HepG2 (cell line): ENCODE results near the gene PDE6H. TPM values are rescaled to one million over a fixed set of nuclear protein-coding genes. Genes with fewer than 3 reads are reported as not detected.

ENCODE experiments used
- ATAC-seq: fragments of 200-7000 bp; cut with Tn5 transposase; 3 replicates; pipeline ENCODE4 v1.9.1; 2020; ENCODE audit warnings: mild to moderate bottlenecking, moderate library complexity
- BruUV-seq: library from RNA; stranded (reverse); fragments of 400-500 nt; replicated peaks from 2 replicates; lab custom pipeline; 2021; lab: Mats Ljungman, UMichigan
- CTCF ChIA-PET: fragments of 300-600 bp; formaldehyde crosslinking; extraction: SDS; loops from one replicate; lab custom pipeline; 2021; ENCODE audit warnings: low total read pairs, inconsistent platforms, low intra/inter-chr PET ratio; lab: Yijun Ruan, JAX
- POLR2A ChIA-PET: fragments of 350-600 bp; sonication (Branson Sonifier 250); formaldehyde crosslinking; loops from one replicate; lab custom pipeline; 2020; ENCODE audit warnings: antibody characterized with exemption, inconsistent platforms; lab: Yijun Ruan, JAX
- DNase-seq: peaks from one replicate; pipeline ENCODE4 v3.0.0-alpha.2; 2015; ENCODE audit warnings: low spot score
- FAIRE-seq: peaks from 3 replicates; lab custom pipeline; 2011; peaks lifted over from hg19 to GRCh38; lab: Jason Lieb, UNC
- H2AFZ ChIP-seq: one replicate; pipeline ENCODE4 v1.6.1; 2011; ENCODE audit warnings: low read length, inconsistent platforms
- H3K27ac ChIP-seq: fragments of 300-600 bp; 3 replicates; pipeline ENCODE4 v1.8.0; 2011; ENCODE audit warnings: mixed run types, mild to moderate bottlenecking, mixed read lengths, low read length, inconsistent platforms; ENCODE audit not compliant: insufficient read depth; ENCODE audit errors: extremely low read length
- H3K27me3 ChIP-seq, 2 experiments: fragments of 200-600 bp in 1 of 2; 2 replicates in 1 of 2; 3 replicates in 1 of 2; pipeline versions ENCODE4 v1.6.0 to v1.8.0; 2011; ENCODE audit warnings: low read length in 2 of 2, mild to moderate bottlenecking in 2 of 2, moderate library complexity in 2 of 2, inconsistent platforms in 1 of 2; ENCODE audit not compliant: insufficient read depth in 2 of 2, control insufficient read depth in 1 of 2
- H3K36me3 ChIP-seq, 2 experiments: fragments of 200-600 bp in 1 of 2; replicated peaks in 1 of 2; 2 replicates in 1 of 2; 3 replicates in 1 of 2; pipeline versions ENCODE4 v1.5.1 to v1.8.0; 2011; ENCODE audit warnings: low read length in 2 of 2, inconsistent platforms in 1 of 2; ENCODE audit not compliant: insufficient read depth in 2 of 2, control insufficient read depth in 1 of 2
- H3K4me1 ChIP-seq: 2 replicates; pipeline ENCODE4 v1.5.1; 2012; ENCODE audit warnings: low read length, inconsistent platforms; ENCODE audit not compliant: insufficient read depth
- H3K4me2 ChIP-seq: 2 replicates; pipeline ENCODE4 v1.6.0; 2011; ENCODE audit warnings: low read depth, low read length, inconsistent platforms
- H3K4me3 ChIP-seq, 3 experiments: fragments of 200-600 bp in 1 of 3; sonication (generic), shearing (Covaris generic) in 1 of 3; replicated peaks in 1 of 3; 2 replicates each; pipeline ENCODE4 v1.5.1; 2011 to 2016; ENCODE audit warnings: low read length in 3 of 3, inconsistent platforms in 2 of 3, low read depth in 2 of 3, mild to moderate bottlenecking in 2 of 3, control low read depth in 1 of 3, mixed read lengths in 1 of 3; ENCODE audit not compliant: insufficient read depth in 1 of 3
- H3K79me2 ChIP-seq: one replicate; pipeline ENCODE4 v1.6.1; 2011; ENCODE audit warnings: low read length, inconsistent platforms; ENCODE audit not compliant: insufficient read depth
- H3K9ac ChIP-seq: 2 replicates; pipeline ENCODE4 v1.6.0; 2011; ENCODE audit warnings: mild to moderate bottlenecking, low read depth, low read length, inconsistent platforms; ENCODE audit not compliant: insufficient read depth
- H3K9me3 ChIP-seq: 2 replicates; pipeline ENCODE4 v1.5.1; 2012; ENCODE audit warnings: mild to moderate bottlenecking, low read length
- H4K20me1 ChIP-seq: 2 replicates; pipeline ENCODE4 v1.6.0; 2011; ENCODE audit warnings: inconsistent platforms, mild to moderate bottlenecking, low read length, moderate library complexity; ENCODE audit not compliant: insufficient read depth
- CREB1 ChIP-seq, 2 experiments: fragments of 450-650 bp in 1 of 2; IDR thresholded peaks; 2 replicates each; pipeline ENCODE4 v1.6.1; 2016 to 2017; ENCODE audit warnings: control low read depth in 1 of 2, mild to moderate bottlenecking in 1 of 2, missing compliant biosample characterization in 1 of 2, missing genetic modification characterization in 1 of 2
- DRAP1 ChIP-seq: IDR thresholded peaks from 2 replicates; pipeline ENCODE4 v1.6.1; 2016; ENCODE audit warnings: missing genetic modification reagents, missing compliant biosample characterization
- KLF6 ChIP-seq: IDR thresholded peaks from 2 replicates; pipeline ENCODE4 v1.8.0; 2016; ENCODE audit warnings: missing biosample characterization, missing genetic modification reagents
- PHF5A ChIP-seq: IDR thresholded peaks from one replicate; pipeline ENCODE4 v1.6.1; 2018; ENCODE audit warnings: low read depth, missing genetic modification reagents; ENCODE audit not compliant: unreplicated experiment
- PITX1 ChIP-seq: sonication (generic); formaldehyde crosslinking; IDR thresholded peaks from 2 replicates; pipeline ENCODE4 v1.5.1; 2020; ENCODE audit warnings: mild to moderate bottlenecking, missing genetic modification reagents
- ZNF441 ChIP-seq: sonication (generic); formaldehyde crosslinking; IDR thresholded peaks from 2 replicates; pipeline ENCODE4 v1.7.0; 2021; ENCODE audit warnings: missing genetic modification reagents, borderline replicate concordance
- ZNF547 ChIP-seq: sonication (generic); formaldehyde crosslinking; IDR thresholded peaks from 2 replicates; pipeline ENCODE4 v1.5.1; 2020; ENCODE audit warnings: mild to moderate bottlenecking, missing genetic modification reagents
- WGBS: methylation state at CpG from one replicate; pipeline ENCODE4 v1.1.6; 2017; ENCODE audit warnings: low lambda C conversion rate; 5-methylcytosine and 5-hydroxymethylcytosine counted together
- in situ Hi-C: cut with HindIII; loops from 2 replicates; pipeline ENCODE4 v1.10.0; 2017; ENCODE audit warnings: low pct_unique_long_range_greater_than_20kb; ENCODE audit not compliant: extremely low pct_ligation_motif_present
- intact Hi-C: fragments of 100-400 bp; cut with micrococcal nuclease; formaldehyde crosslinking; loops from one replicate; pipeline ENCODE4 v1.10.0; 2022; ENCODE audit not compliant: unreplicated experiment
- polyA plus RNA-seq, 8 experiments: library from polyadenylated mRNA; depleted of rRNA in 3 of 8; stranded (reverse) in 7 of 8; unstranded in 1 of 8; fragments of >200 nt; fragmentation: Illumina TruSeq in 4 of 8; extraction: Trizol in 4 of 8; gene quantifications; 2 replicates each; pipeline versions ENCODE4 v1.2.1 to v1.2.3, GENCODE V29; 2011 to 2016; ENCODE audit warnings: low read depth in 4 of 8, missing spikeins in 1 of 8, mixed read lengths in 1 of 8; ENCODE audit not compliant: insufficient read depth in 1 of 8
- total RNA-seq, 5 experiments: library from RNA; depleted of rRNA; stranded (reverse); fragments of >200 nt; fragmentation: Illumina TruSeq; extraction: Trizol; gene quantifications; 2 replicates each; pipeline ENCODE4 v1.2.3, GENCODE V29; 2016; ENCODE audit warnings: low read depth in 1 of 5
- TF ChIP-seq, protein P1 (sequence below): sonication (generic); formaldehyde crosslinking; IDR thresholded peaks from 2 replicates; pipeline ENCODE4 v1.4.0; 2020; ENCODE audit warnings: missing genetic modification reagents; ENCODE audit errors: not compliant biosample characterization
- TF ChIP-seq, protein P2 (sequence below): sonication (generic); formaldehyde crosslinking; IDR thresholded peaks from 2 replicates; pipeline ENCODE4 v1.4.0; 2020; ENCODE audit warnings: mild to moderate bottlenecking, missing genetic modification reagents

The PDE6H gene
- total and polyA plus RNA-seq, 2 of the 13 experiments (the other 11 are each of a cell fraction or from before 2014, with no cell fraction given): not detected

- TF ChIP-seq CREB1 (IDR thresholded peaks at IDR 0.05) (no peak), CREB1 (CRISPR knock-in tag; IDR thresholded peaks at IDR 0.05) (no peak)
- TF ChIP-seq, all 625 proteins: peak for 0
These were observed 2.6 kb downstream of the PDE6H start (continued) for GRCh38 chr12:14975457-14975856.

- 46% methylated on average over 3 of the region's 3 CpGs for WGBS
- intact Hi-C loops (no loop called here), in situ Hi-C loops (no loop called here)
- Histone ChIP-seq H3K9ac (no peak overlapping the region), H4K20me1 (no peaks in the 10 kb centered on the region), H3K36me3 (no peaks in the 10 kb centered on the region), H3K4me1 (no peaks in the 10 kb centered on the region), H3K9me3 (no peaks in the 10 kb centered on the region), H2AFZ (no peak overlapping the region), H3K4me2 (no peak overlapping the region), H3K27me3 (no peaks in the 10 kb centered on the region; a peak in 1 of 5 replicates), H3K4me3 (no peak overlapping the region), H3K27ac (no peak overlapping the region), H3K79me2 (no peaks in the 10 kb centered on the region)
- ChIA-PET POLR2A (no interaction called here), CTCF (no interaction called here)
- no peak for FAIRE-seq
- ATAC-seq: no peak
- no peak for DNase-seq
- TF ChIP-seq, protein P1, sequence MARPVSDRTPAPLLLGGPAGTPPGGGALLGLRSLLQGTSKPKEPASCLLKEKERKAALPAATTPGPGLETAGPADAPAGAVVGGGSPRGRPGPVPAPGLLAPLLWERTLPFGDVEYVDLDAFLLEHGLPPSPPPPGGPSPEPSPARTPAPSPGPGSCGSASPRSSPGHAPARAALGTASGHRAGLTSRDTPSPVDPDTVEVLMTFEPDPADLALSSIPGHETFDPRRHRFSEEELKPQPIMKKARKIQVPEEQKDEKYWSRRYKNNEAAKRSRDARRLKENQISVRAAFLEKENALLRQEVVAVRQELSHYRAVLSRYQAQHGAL: no peak
- BruUV-seq: no TSS peak
These were observed 3.8 kb downstream of the PDE6H start for GRCh38 chr12:14976658-14977057.

DNA sequence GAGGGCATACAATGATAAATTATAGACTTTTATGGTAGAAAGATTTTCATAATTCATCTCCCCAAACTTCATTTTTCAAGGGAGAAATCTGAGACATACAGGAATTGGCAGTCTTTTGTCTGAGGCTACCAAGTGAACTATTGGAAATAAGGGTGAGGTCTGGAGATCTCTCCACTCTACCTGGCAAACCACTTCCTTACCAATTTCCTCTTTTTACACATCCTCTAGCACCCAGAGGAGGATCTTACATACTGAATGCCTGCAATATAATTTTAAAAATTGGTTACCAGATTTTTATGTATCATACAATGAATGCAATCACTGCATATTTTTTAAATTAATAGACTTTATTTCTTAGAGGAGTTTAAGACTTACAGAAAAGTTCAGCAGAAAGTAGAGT, 6.6 kb downstream of the PDE6H start:
- no peaks in the 10 kb centered on the region for H3K79me2 ChIP-seq
- no peak for DNase-seq
- H3K4me3 ChIP-seq: no peak overlapping the region
- no peaks in the 10 kb centered on the region for H3K9me3 ChIP-seq
- no peak for FAIRE-seq
- no peak overlapping the region for H2AFZ ChIP-seq
- TF ChIP-seq, protein P2, sequence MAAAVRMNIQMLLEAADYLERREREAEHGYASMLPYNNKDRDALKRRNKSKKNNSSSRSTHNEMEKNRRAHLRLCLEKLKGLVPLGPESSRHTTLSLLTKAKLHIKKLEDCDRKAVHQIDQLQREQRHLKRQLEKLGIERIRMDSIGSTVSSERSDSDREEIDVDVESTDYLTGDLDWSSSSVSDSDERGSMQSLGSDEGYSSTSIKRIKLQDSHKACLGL: no peak
- no peak for TF ChIP-seq ZNF441 (CRISPR knock-in tag)
- no peak for TF ChIP-seq ZNF547 (CRISPR knock-in tag)
- no peak for TF ChIP-seq KLF6
- no peak for TF ChIP-seq PITX1 (CRISPR knock-in tag)
- no peak for TF ChIP-seq DRAP1 (CRISPR knock-in tag)
- no peak for TF ChIP-seq PHF5A
- H3K4me1 ChIP-seq: no peaks in the 10 kb centered on the region
- intact Hi-C loops (no loop called here), in situ Hi-C loops (no loop called here)
- H4K20me1 ChIP-seq: no peaks in the 10 kb centered on the region
- BruUV-seq: no TSS peak
- H3K27ac ChIP-seq: no peak overlapping the region
- POLR2A ChIA-PET: no interaction called here
- no peaks in the 10 kb centered on the region for H3K36me3 ChIP-seq
- H3K9ac ChIP-seq: no peak overlapping the region
- H3K27me3 ChIP-seq: no peaks in the 10 kb centered on the region; a peak in 1 of 5 replicates
- ATAC-seq: no peak
- H3K4me2 ChIP-seq: no peak overlapping the region
- CTCF ChIA-PET: no interaction called here
